ENCODE results near the gene TOP1.
"Not testable (repeated sequence)": the region's sequence is repeated elsewhere in the genome, so short reads cannot be mapped to it uniquely, and the experiment has no call there.

DNA sequence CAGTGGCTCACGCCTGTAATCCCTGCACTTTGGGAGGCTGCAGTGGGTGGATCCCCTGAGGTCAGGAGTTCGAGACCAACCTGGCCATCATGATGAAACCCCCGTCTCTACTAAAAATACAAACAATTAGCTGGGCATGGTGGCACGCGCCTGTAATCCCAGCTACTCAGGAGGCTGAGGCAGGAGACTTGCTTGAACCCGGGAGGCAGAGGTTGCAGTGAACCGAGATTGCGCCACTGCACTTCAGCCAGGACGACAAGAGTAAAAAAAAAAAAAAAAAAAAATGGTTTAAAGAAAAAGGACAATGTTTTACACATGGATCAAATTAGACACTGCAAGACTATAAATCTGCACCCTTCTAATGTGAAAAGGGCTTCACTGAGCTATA, 103.8 kb downstream of the TOP1 start:
- not testable (repeated sequence) for TF ChIP-seq BHLHE40 (IDR thresholded peaks at IDR 0.05; ENCODE audit: borderline replicate concordance); TARDBP (IDR thresholded peaks at IDR 0.05); FOXM1 (IDR thresholded peaks at IDR 0.05; ENCODE audit: borderline replicate concordance); SP1 (IDR thresholded peaks at IDR 0.05); HDGF (IDR thresholded peaks at IDR 0.05; ENCODE audit: borderline replicate concordance); FOXK2 (IDR thresholded peaks at IDR 0.05)
